Measurements from ENCODE around the gene DUSP5. TPM values are rescaled to one million over a fixed set of nuclear protein-coding genes. Genes with fewer than 3 reads are reported as not detected.

Gene DUSP5
- total RNA-seq, 2 experiments from 2014 or later: 64.3 to 66.2 TPM

- H3K4me1 Mint-ChIP-seq (ENCODE audit: low read depth): peaks cover 20% of the 10 kb centered on the region
- Histone ChIP-seq H3K36me3 (ENCODE audit: insufficient read depth, low read length) (peaks cover 91% of the 10 kb centered on the region), H3K4me1 (ENCODE audit: insufficient read depth, low read length) (peaks cover 33% of the 10 kb centered on the region), H3K27ac (ENCODE audit: low read depth in 1 of 2, low read length in 2 of 2) (no peak overlapping the region), H3K4me3 (ENCODE audit: low read length) (no peak overlapping the region), H3K9me3 (ENCODE audit: control insufficient read depth in 1 of 2, insufficient read depth in 1 of 2, low read length in 2 of 2) (no peaks in the 10 kb centered on the region), H3K27me3 (ENCODE audit: control insufficient read depth in 1 of 2, insufficient read depth in 2 of 2, low read length in 2 of 2) (no peaks in the 10 kb centered on the region)
- H3K4me3 Mint-ChIP-seq: no peak overlapping the region
- TF ChIP-seq, protein P1, sequence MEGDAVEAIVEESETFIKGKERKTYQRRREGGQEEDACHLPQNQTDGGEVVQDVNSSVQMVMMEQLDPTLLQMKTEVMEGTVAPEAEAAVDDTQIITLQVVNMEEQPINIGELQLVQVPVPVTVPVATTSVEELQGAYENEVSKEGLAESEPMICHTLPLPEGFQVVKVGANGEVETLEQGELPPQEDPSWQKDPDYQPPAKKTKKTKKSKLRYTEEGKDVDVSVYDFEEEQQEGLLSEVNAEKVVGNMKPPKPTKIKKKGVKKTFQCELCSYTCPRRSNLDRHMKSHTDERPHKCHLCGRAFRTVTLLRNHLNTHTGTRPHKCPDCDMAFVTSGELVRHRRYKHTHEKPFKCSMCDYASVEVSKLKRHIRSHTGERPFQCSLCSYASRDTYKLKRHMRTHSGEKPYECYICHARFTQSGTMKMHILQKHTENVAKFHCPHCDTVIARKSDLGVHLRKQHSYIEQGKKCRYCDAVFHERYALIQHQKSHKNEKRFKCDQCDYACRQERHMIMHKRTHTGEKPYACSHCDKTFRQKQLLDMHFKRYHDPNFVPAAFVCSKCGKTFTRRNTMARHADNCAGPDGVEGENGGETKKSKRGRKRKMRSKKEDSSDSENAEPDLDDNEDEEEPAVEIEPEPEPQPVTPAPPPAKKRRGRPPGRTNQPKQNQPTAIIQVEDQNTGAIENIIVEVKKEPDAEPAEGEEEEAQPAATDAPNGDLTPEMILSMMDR (IDR thresholded peaks at IDR 0.05): no peak
- no peaks in the 10 kb centered on the region for H3K27me3 Mint-ChIP-seq
- ATAC-seq (ENCODE audit: poor library complexity) (no peak), DNase-seq (no peak)
- intact Hi-C loops (cut with DNase I, micrococcal nuclease): no loop called here
- ChIA-PET POLR2A (interaction anchor here (0.9 kb wide), 1 partner anchor 11 kb away, joined by 3 read pairs; no protein-coding TSS in a partner anchor), CTCF (interaction anchor here (0.9 kb wide), 1 partner anchor 8 kb away, joined by 3 read pairs; no protein-coding TSS in a partner anchor)
- no peak overlapping the region for H3K27ac Mint-ChIP-seq
- H3K36me3 Mint-ChIP-seq (ENCODE audit: low read depth): peaks cover 52% of the 10 kb centered on the region
- H3K9me3 Mint-ChIP-seq: no peaks in the 10 kb centered on the region
Measured at GRCh38 chr10:110508806-110509544, 11.3 kb downstream of the DUSP5 start.

GRCh38 chr10:110509560-110509959 lies 11.9 kb downstream of the DUSP5 start:
- Histone ChIP-seq H3K36me3 (ENCODE audit: insufficient read depth, low read length) (peaks cover 88% of the 10 kb centered on the region), H3K4me1 (ENCODE audit: insufficient read depth, low read length) (peaks cover 27% of the 10 kb centered on the region), H3K9me3 (ENCODE audit: control insufficient read depth in 1 of 2, insufficient read depth in 1 of 2, low read length in 2 of 2) (no peaks in the 10 kb centered on the region), H3K4me3 (ENCODE audit: low read length) (no peak overlapping the region), H3K27me3 (ENCODE audit: control insufficient read depth in 1 of 2, insufficient read depth in 2 of 2, low read length in 2 of 2) (no peaks in the 10 kb centered on the region), H3K27ac (ENCODE audit: low read depth in 1 of 2, low read length in 2 of 2) (no peak overlapping the region)
- ChIA-PET CTCF (interaction anchor here (0.9 kb wide), 1 partner anchor 9 kb away, joined by 3 read pairs; no protein-coding TSS in a partner anchor), POLR2A (interaction anchor here (0.9 kb wide), 1 partner anchor 11 kb away, joined by 3 read pairs; no protein-coding TSS in a partner anchor)
- Mint-ChIP-seq H3K36me3 (ENCODE audit: low read depth) (peaks cover 49% of the 10 kb centered on the region), H3K9me3 (no peaks in the 10 kb centered on the region), H3K4me1 (ENCODE audit: low read depth) (peaks cover 14% of the 10 kb centered on the region), H3K4me3 (no peak overlapping the region), H3K27ac (no peak overlapping the region), H3K27me3 (no peaks in the 10 kb centered on the region)
- TF ChIP-seq, protein P1 (IDR thresholded peaks at IDR 0.05): no peak
- no peak for DNase-seq
- no peak for ATAC-seq (ENCODE audit: poor library complexity)
- intact Hi-C loops (cut with DNase I, micrococcal nuclease): no loop called here

DNA sequence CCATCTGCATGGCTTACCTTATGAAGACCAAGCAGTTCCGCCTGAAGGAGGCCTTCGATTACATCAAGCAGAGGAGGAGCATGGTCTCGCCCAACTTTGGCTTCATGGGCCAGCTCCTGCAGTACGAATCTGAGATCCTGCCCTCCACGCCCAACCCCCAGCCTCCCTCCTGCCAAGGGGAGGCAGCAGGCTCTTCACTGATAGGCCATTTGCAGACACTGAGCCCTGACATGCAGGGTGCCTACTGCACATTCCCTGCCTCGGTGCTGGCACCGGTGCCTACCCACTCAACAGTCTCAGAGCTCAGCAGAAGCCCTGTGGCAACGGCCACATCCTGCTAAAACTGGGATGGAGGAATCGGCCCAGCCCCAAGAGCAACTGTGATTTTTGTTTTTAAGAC lies 12.4 kb downstream of the DUSP5 start:
- H3K27ac Mint-ChIP-seq: no peak overlapping the region
- peaks cover 22% of the 10 kb centered on the region for H3K4me1 ChIP-seq (ENCODE audit: insufficient read depth, low read length)
- peaks cover 49% of the 10 kb centered on the region for H3K36me3 Mint-ChIP-seq (ENCODE audit: low read depth)
- no peak for DNase-seq
- intact Hi-C loops (cut with DNase I, micrococcal nuclease): no loop called here
- H3K9me3 ChIP-seq (ENCODE audit: control insufficient read depth in 1 of 2, insufficient read depth in 1 of 2, low read length in 2 of 2): no peaks in the 10 kb centered on the region
- H3K4me3 ChIP-seq (ENCODE audit: low read length): no peak overlapping the region
- H3K27me3 Mint-ChIP-seq: no peaks in the 10 kb centered on the region
- no peak for ATAC-seq (ENCODE audit: poor library complexity)
- TF ChIP-seq, protein P1 (IDR thresholded peaks at IDR 0.05): no peak
- no peak overlapping the region for H3K4me3 Mint-ChIP-seq
- H3K4me1 Mint-ChIP-seq (ENCODE audit: low read depth): peaks cover 8% of the 10 kb centered on the region
- no peak overlapping the region for H3K27ac ChIP-seq (ENCODE audit: low read depth in 1 of 2, low read length in 2 of 2)
- POLR2A ChIA-PET: no interaction called here
- H3K36me3 ChIP-seq (ENCODE audit: insufficient read depth, low read length): peaks cover 83% of the 10 kb centered on the region
- H3K9me3 Mint-ChIP-seq: no peaks in the 10 kb centered on the region
- H3K27me3 ChIP-seq (ENCODE audit: control insufficient read depth in 1 of 2, insufficient read depth in 2 of 2, low read length in 2 of 2): no peaks in the 10 kb centered on the region
- CTCF ChIA-PET: interaction anchor here (0.9 kb wide), 1 partner anchor 9 kb away, joined by 3 read pairs; no protein-coding TSS in a partner anchor
